Transverse colon (tissue), 4 donors: ENCODE data around the gene NPEPL1. TPM values are rescaled to one million over a fixed set of nuclear protein-coding genes. Genes with fewer than 3 reads are reported as not detected.

Experiments used
- DNase-seq: peaks from one replicate; pipeline ENCODE4 v3.0.0-alpha.2; 2019
- H3K27ac ChIP-seq, 4 donors: fragments of 200-600 bp; sonication (generic); 2 replicates each; pipeline ENCODE4 v1.5.1; 2016 to 2018; ENCODE audit warnings: inconsistent platforms in 4 of 4
- H3K27me3 ChIP-seq: fragments of 200-600 bp; sonication (generic); 2 replicates; pipeline ENCODE4 v1.5.1; 2017; ENCODE audit warnings: inconsistent platforms
- H3K36me3 ChIP-seq, 4 donors: fragments of 200-600 bp; sonication (generic); 2 replicates each; pipeline ENCODE4 v1.5.1; 2017 to 2019; ENCODE audit warnings: inconsistent platforms in 4 of 4
- H3K4me1 ChIP-seq, 4 donors: fragments of 200-600 bp; sonication (generic); 2 replicates each; pipeline ENCODE4 v1.5.1; 2017 to 2020; ENCODE audit warnings: inconsistent platforms in 4 of 4
- H3K4me3 ChIP-seq, 4 donors: fragments of 200-600 bp; sonication (generic); 1 replicate in 1 of 4; 2 replicates in 3 of 4; pipeline versions ENCODE4 v1.5.1 to v1.6.1; 2017 to 2019; ENCODE audit warnings: inconsistent platforms in 4 of 4
- H3K9me3 ChIP-seq, 2 donors: fragments of 200-600 bp; sonication (generic); 2 replicates each; pipeline ENCODE4 v1.5.1; 2017 to 2019; ENCODE audit warnings: inconsistent platforms in 2 of 2
- EP300 ChIP-seq: sonication (generic); formaldehyde crosslinking; IDR thresholded peaks from one replicate; pipeline ENCODE4 v1.6.1; 2017; ENCODE audit warnings: antibody characterized with exemption, low read depth
- POLR2A ChIP-seq: fragments of 450-650 bp; IDR thresholded peaks from one replicate; pipeline ENCODE4 v1.6.1; 2016; ENCODE audit warnings: antibody characterized with exemption, mild to moderate bottlenecking, moderate library complexity
- POLR2AphosphoS5 ChIP-seq, 3 donors: sonication (generic); formaldehyde crosslinking; IDR thresholded peaks; one replicate each; pipeline ENCODE4 v1.6.1; 2016; ENCODE audit warnings: antibody characterized with exemption in 3 of 3
- WGBS, 2 donors: methylation state at CpG; one replicate each; pipeline ENCODE4 v1.1.5; 2018; ENCODE audit warnings: low coverage in 1 of 2; 5-methylcytosine and 5-hydroxymethylcytosine counted together
- in situ Hi-C, 4 donors: fragments of 200-750 bp; cut with MboI; loops; one replicate each; pipeline versions ENCODE4 v1.15.0 to v1.15.1; 2017; ENCODE audit warnings: low sequenced_read_pairs in 3 of 4, low pct_ligation_motif_present in 1 of 4, low pct_unique_long_range_greater_than_20kb in 1 of 4
- intact Hi-C: fragments of 100-400 bp; cut with DNase I; formaldehyde crosslinking; loops from one replicate; pipeline ENCODE4 v1.15.1; 2023; ENCODE audit warnings: low total_unique reads
- total RNA-seq, 4 donors: library from RNA; depleted of rRNA; stranded (reverse); fragments of >200 nt; gene quantifications; one replicate each; pipeline ENCODE4 v1.1.0, GENCODE V29; 2016
- TF ChIP-seq, protein P1 (sequence below), 5 experiments: fragments of 200-600 bp in 3 of 5; fragments of 450-650 bp in 2 of 5; sonication (generic) in 3 of 5; IDR thresholded peaks; 1 replicate in 2 of 5; 2 replicates in 3 of 5; pipeline ENCODE4 v1.5.1; 2016 to 2017; ENCODE audit warnings: antibody characterized with exemption in 5 of 5, inconsistent platforms in 3 of 5, mild to moderate bottlenecking in 2 of 5, moderate library complexity in 1 of 5

Gene NPEPL1
- total RNA-seq, 4 donors from 2014 or later: 33.3 to 109 (median 66.9) TPM

DNA sequence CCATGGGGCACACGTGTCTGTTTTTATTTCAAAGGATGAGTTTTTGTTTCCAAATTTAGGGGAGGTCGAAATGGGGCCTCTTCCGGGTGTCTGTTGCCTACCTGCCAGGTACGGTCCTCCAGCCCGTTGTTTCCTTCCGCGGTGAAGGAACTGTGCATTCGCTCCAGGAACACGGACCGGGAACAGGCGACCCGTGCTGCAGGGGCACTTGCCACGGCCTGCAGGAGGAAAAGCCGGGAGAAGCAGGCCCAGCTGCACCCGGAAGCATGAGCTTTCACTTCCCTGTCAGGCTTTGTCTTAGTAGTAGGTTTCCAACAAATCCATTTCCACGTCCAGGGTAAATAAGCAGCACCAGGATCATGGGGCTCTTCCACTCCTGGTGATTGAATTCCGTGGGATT is 17.0 kb upstream of the NPEPL1 start:
- H3K27ac ChIP-seq: no peak overlapping the region
- H3K36me3 ChIP-seq: peaks cover 0 to 52% (median 24%) of the 10 kb centered on the region in 4 donors
- 94% methylated on average over 17 of the region's 17 CpGs; no CpG with 5 or more reads in 1 of the 2 donors for WGBS, 2 donors
- no peaks in the 10 kb centered on the region for H3K27me3 ChIP-seq
- DNase-seq: no peak
- H3K4me1 ChIP-seq: no peaks in the 10 kb centered on the region
- no peak overlapping the region for H3K4me3 ChIP-seq
- no peaks in the 10 kb centered on the region for H3K9me3 ChIP-seq
- in situ Hi-C loops: no loop called here
- TF ChIP-seq, protein P1, sequence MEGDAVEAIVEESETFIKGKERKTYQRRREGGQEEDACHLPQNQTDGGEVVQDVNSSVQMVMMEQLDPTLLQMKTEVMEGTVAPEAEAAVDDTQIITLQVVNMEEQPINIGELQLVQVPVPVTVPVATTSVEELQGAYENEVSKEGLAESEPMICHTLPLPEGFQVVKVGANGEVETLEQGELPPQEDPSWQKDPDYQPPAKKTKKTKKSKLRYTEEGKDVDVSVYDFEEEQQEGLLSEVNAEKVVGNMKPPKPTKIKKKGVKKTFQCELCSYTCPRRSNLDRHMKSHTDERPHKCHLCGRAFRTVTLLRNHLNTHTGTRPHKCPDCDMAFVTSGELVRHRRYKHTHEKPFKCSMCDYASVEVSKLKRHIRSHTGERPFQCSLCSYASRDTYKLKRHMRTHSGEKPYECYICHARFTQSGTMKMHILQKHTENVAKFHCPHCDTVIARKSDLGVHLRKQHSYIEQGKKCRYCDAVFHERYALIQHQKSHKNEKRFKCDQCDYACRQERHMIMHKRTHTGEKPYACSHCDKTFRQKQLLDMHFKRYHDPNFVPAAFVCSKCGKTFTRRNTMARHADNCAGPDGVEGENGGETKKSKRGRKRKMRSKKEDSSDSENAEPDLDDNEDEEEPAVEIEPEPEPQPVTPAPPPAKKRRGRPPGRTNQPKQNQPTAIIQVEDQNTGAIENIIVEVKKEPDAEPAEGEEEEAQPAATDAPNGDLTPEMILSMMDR (IDR thresholded peaks at IDR 0.05): no peak
- TF ChIP-seq POLR2AphosphoS5 (IDR thresholded peaks at IDR 0.05) (no peak), POLR2A (no peak), EP300 (no peak)
- intact Hi-C loops: no loop called here

DNA sequence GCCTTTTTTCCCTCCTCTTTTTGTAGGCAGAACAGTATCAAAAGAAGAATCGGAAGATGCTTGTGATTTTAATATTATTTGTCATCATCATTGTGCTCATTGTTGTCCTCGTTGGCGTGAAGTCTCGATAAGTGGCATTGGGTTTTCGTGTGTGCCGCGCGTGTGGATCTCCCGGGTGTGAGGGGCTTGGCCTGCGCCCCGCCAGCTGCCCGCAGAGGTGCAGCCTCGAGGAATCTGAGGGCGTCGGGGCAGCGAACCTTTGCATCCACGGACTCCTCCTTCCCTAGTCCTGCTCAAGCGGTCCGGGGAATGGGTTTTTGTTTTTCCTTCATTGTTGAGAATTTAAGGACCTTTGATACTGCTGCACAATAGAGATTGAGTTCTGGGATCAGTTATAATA is 16.4 kb upstream of the NPEPL1 start:
- Histone ChIP-seq H3K4me1 (no peaks in the 10 kb centered on the region), H3K4me3 (no peak overlapping the region), H3K27me3 (no peaks in the 10 kb centered on the region), H3K9me3 (no peaks in the 10 kb centered on the region), H3K36me3 (peaks cover 0 to 48% (median 21%) of the 10 kb centered on the region in 4 donors), H3K27ac (no peak overlapping the region)
- in situ Hi-C loops: no loop called here
- DNase-seq: no peak
- intact Hi-C loops: no loop called here
- TF ChIP-seq EP300 (no peak), POLR2A (no peak), POLR2AphosphoS5 (IDR thresholded peaks at IDR 0.05) (no peak)
- TF ChIP-seq, protein P1 (IDR thresholded peaks at IDR 0.05): no peak
- 97 to 98% methylated on average over 15 to 19 of the region's 19 CpGs for WGBS, 2 donors

DNA sequence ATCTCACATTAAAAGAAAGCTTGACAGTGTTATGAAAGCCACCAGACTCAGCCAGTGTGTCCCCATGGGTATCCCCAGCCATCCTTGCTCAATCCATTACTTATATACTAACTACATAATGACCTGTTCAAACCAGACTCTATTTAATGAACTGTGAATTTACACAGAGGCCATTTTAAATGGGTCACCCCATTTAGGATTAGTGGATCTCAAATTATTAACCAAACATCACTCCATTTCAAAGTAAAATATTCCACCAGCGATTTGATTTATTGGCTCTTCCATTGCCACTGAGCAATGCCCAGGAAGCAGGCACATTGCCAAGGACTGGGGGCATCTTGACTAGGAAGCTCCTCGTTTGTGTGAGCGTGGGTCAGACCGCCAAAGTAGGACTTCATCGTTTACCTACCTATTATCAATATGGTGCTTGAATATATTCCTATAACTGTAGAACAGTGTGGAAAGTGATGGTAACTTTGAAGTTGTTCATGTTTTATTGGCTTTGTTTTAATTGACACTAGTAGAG is 15.5 kb upstream of the NPEPL1 start:
- in situ Hi-C loops (no loop called here), intact Hi-C loops (no loop called here)
- Histone ChIP-seq H3K36me3 (peaks cover 0 to 48% (median 19%) of the 10 kb centered on the region in 4 donors), H3K4me1 (no peaks in the 10 kb centered on the region), H3K4me3 (no peak overlapping the region), H3K27me3 (no peaks in the 10 kb centered on the region), H3K27ac (no peak overlapping the region), H3K9me3 (no peaks in the 10 kb centered on the region)
- DNase-seq: no peak
- TF ChIP-seq POLR2A: no peak
- TF ChIP-seq, protein P1 (IDR thresholded peaks at IDR 0.05): no peak
- no peak for TF ChIP-seq EP300
- TF ChIP-seq POLR2AphosphoS5 (IDR thresholded peaks at IDR 0.05): no peak
- 94 to 95% methylated on average over 5 of the region's 5 CpGs for WGBS, 2 donors

DNA sequence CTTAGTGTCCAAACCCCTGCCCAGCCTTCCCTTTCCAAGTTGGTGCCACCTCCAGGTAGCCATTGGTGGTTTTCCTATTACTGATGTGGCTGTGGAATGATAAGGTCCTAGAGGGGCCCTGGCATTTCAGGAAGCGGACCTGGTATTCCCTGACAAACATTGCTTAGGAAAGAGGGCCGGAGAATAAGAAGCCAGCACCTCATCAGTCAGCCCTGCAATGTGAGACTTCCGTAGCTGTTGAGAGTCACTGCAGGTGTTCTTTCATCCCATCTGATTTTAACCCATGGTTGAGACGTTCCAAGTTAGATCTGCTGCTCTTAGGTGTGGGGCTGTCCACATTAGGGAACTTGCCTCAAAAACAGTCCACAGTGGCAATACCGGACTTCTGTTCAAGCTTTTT is 14.8 kb upstream of the NPEPL1 start:
- no peak overlapping the region for H3K27ac ChIP-seq
- WGBS, 2 donors: 89% methylated on average over 5 of the region's 5 CpGs; no CpG with 5 or more reads in 1 of the 2 donors
- TF ChIP-seq EP300: no peak
- no peak for TF ChIP-seq POLR2A
- no peak for TF ChIP-seq POLR2AphosphoS5 (IDR thresholded peaks at IDR 0.05)
- TF ChIP-seq, protein P1 (IDR thresholded peaks at IDR 0.05): no peak
- peaks cover 0 to 48% (median 17%) of the 10 kb centered on the region in 4 donors for H3K36me3 ChIP-seq
- no peaks in the 10 kb centered on the region for H3K27me3 ChIP-seq
- intact Hi-C loops: no loop called here
- in situ Hi-C loops: no loop called here
- DNase-seq: no peak
- no peaks in the 10 kb centered on the region for H3K9me3 ChIP-seq
- no peaks in the 10 kb centered on the region for H3K4me1 ChIP-seq
- H3K4me3 ChIP-seq: no peak overlapping the region
